Sigmoid colon (tissue), 7 donors: ENCODE measurements around the gene TMCC3. TPM values are rescaled to one million over a fixed set of nuclear protein-coding genes. Genes with fewer than 3 reads are reported as not detected.

ENCODE experiments used
- DNase-seq: peaks from one replicate; pipeline ENCODE4 v3.0.0-alpha.2; 2019
- H3K27ac ChIP-seq, 4 donors: fragments of 200-600 bp; sonication (generic); one replicate each; pipeline ENCODE4 v1.5.1; 2016 to 2019; ENCODE audit warnings: mild to moderate bottlenecking in 1 of 4
- H3K27me3 ChIP-seq, 3 donors: fragments of 200-600 bp; sonication (generic); one replicate each; pipeline ENCODE4 v1.5.1; 2019; ENCODE audit warnings: mild to moderate bottlenecking in 1 of 3
- H3K36me3 ChIP-seq, 4 donors: fragments of 200-600 bp; sonication (generic); one replicate each; pipeline ENCODE4 v1.5.1; 2016 to 2019
- H3K4me1 ChIP-seq, 4 donors: fragments of 200-600 bp; sonication (generic); one replicate each; pipeline ENCODE4 v1.5.1; 2017 to 2019
- H3K4me3 ChIP-seq, 4 donors: fragments of 200-600 bp; sonication (generic); one replicate each; pipeline ENCODE4 v1.5.1; 2017 to 2019; ENCODE audit warnings: mild to moderate bottlenecking in 2 of 4, moderate library complexity in 1 of 4
- H3K9me3 ChIP-seq, 4 donors: fragments of 200-600 bp in 3 of 4; sonication (generic) in 3 of 4; one replicate each; pipeline versions ENCODE4 v1.5.1 to v1.6.1; 2013 to 2019
- CTCF ChIP-seq, 4 experiments: fragments of 450-650 bp in 3 of 4; fragments of 200-600 bp in 1 of 4; IDR thresholded peaks; one replicate each; pipeline ENCODE4 v1.5.1; 2016 to 2019; ENCODE audit warnings: antibody characterized with exemption in 4 of 4, mild to moderate bottlenecking in 3 of 4, moderate library complexity in 2 of 4
- EP300 ChIP-seq, 4 donors: sonication (generic); formaldehyde crosslinking; IDR thresholded peaks; one replicate each; pipeline ENCODE4 v1.6.1; 2017; ENCODE audit warnings: antibody characterized with exemption in 4 of 4
- POLR2A ChIP-seq, 2 donors: fragments of 450-650 bp; IDR thresholded peaks; one replicate each; pipeline ENCODE4 v1.6.1; 2016; ENCODE audit warnings: antibody characterized with exemption in 2 of 2, mild to moderate bottlenecking in 2 of 2, moderate library complexity in 2 of 2
- POLR2AphosphoS5 ChIP-seq, 4 donors: sonication (generic); formaldehyde crosslinking; IDR thresholded peaks; one replicate each; pipeline ENCODE4 v1.6.1; 2017; ENCODE audit warnings: antibody characterized with exemption in 4 of 4
- WGBS, 2 donors: extraction: QIAGEN DNeasy Blood & Tissue Kit; methylation state at CpG; one replicate each; pipeline ENCODE4 v1.1.7; 2013; 5-methylcytosine and 5-hydroxymethylcytosine counted together
- intact Hi-C: fragments of 100-400 bp; cut with DNase I; formaldehyde crosslinking; loops from one replicate; pipeline ENCODE4 v1.15.1; 2023
- polyA plus RNA-seq, 3 donors: library from polyadenylated mRNA; stranded (reverse); fragments of 200-250 nt; gene quantifications; one replicate each; pipeline ENCODE4 v1.2.3, GENCODE V29; 2013
- total RNA-seq, 4 donors: library from RNA; depleted of rRNA; stranded (reverse); fragments of >200 nt; gene quantifications; one replicate each; pipeline ENCODE4 v1.1.0, GENCODE V29; 2016
- donor health status: healthy with polysubstance abuse.
- donor health status: Bipolar disorder and iron deficiency.
- donor health status: healthy.

The TMCC3 gene
- total and polyA plus RNA-seq, 7 donors, result 4.9 to 44.9 (median 8.3) TPM

DNA sequence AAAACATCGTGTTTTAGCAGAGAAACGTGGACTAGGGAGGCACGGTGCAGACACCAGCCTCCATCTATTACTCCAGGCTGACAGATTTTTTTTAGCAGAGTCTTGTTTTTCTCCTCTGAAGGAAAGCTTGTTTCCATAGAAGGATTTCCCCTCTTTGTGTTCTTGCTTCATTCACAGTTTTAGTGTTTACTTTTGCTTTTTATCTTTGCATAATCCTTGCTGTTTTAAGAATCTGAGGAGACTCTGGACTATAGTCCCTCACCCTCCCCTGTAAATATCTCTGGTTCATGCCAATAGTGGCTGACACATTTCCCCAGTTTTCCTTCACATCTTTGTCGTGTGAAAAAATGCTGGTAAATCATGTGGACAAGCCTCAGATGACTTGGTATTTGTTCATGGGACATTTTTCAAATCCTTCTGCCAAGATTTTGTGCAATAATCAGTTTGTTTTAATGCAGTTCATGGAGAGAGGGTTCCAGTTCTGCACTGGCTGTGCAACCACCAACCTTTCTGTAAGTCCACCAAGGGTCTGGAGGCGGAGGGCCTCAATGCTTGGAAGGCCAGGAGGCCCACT is 39.9 kb upstream of the TMCC3 start:
- no peaks in the 10 kb centered on the region for H3K36me3 ChIP-seq
- intact Hi-C loops, result no loop called here
- WGBS, 2 donors, result 47 to 55% methylated on average over 5 of the region's 5 CpGs
- no peaks in the 10 kb centered on the region for H3K27me3 ChIP-seq
- peak overlapping the region in 3 of 4 donors; percentile 8 to 20 (median 8) for H3K4me3 ChIP-seq
- H3K27ac ChIP-seq, result peak overlapping the region; percentile 5 to 61 (median 24)
- no peaks in the 10 kb centered on the region for H3K9me3 ChIP-seq
- TF ChIP-seq EP300 (IDR thresholded peaks at IDR 0.05) (no peak), POLR2A (IDR thresholded peaks at IDR 0.05) (no peak), POLR2AphosphoS5 (IDR thresholded peaks at IDR 0.05) (peak in 3 of 4 donors; percentile 10 to 32 (median 17))
- H3K4me1 ChIP-seq, result peaks cover 0 to 20% (median 13%) of the 10 kb centered on the region in 4 donors
- no peak for DNase-seq

- no peak for DNase-seq
- 79 to 87% methylated on average over 9 of the region's 9 CpGs for WGBS, 2 donors
- no peaks in the 10 kb centered on the region for H3K27me3 ChIP-seq
- H3K36me3 ChIP-seq, result no peaks in the 10 kb centered on the region
- peaks cover 0 to 20% (median 13%) of the 10 kb centered on the region in 4 donors for H3K4me1 ChIP-seq
- peak overlapping the region; percentile 5 to 61 (median 24) for H3K27ac ChIP-seq
- H3K4me3 ChIP-seq, result peak overlapping the region in 3 of 4 donors; percentile 8 to 20 (median 8)
- H3K9me3 ChIP-seq, result no peaks in the 10 kb centered on the region
- TF ChIP-seq CTCF (IDR thresholded peaks at IDR 0.05), result no peak
- no peak for TF ChIP-seq EP300 (IDR thresholded peaks at IDR 0.05)
- no peak for TF ChIP-seq POLR2A (IDR thresholded peaks at IDR 0.05)
- no peak for TF ChIP-seq POLR2AphosphoS5 (IDR thresholded peaks at IDR 0.05)
- intact Hi-C loops, result no loop called here
Measured at GRCh38 chr12:94689646-94690036, 39.3 kb upstream of the TMCC3 start.

GRCh38 chr12:94689002-94689645 is 38.8 kb upstream of the TMCC3 start:
- H3K4me1 ChIP-seq, result peaks cover 0 to 20% (median 13%) of the 10 kb centered on the region in 4 donors
- intact Hi-C loops, result no loop called here
- no peak for DNase-seq
- 69 to 78% methylated on average over 7 of the region's 7 CpGs for WGBS, 2 donors
- H3K4me3 ChIP-seq, result peak overlapping the region in 1 of 4 donors; percentile 8
- H3K27me3 ChIP-seq, result no peaks in the 10 kb centered on the region
- no peak for TF ChIP-seq EP300 (IDR thresholded peaks at IDR 0.05)
- TF ChIP-seq POLR2AphosphoS5 (IDR thresholded peaks at IDR 0.05), result no peak
- no peak for TF ChIP-seq POLR2A (IDR thresholded peaks at IDR 0.05)
- TF ChIP-seq CTCF (IDR thresholded peaks at IDR 0.05), result no peak
- H3K27ac ChIP-seq, result peak overlapping the region; percentile 5 to 61 (median 24)
- no peaks in the 10 kb centered on the region for H3K9me3 ChIP-seq
- H3K36me3 ChIP-seq, result no peaks in the 10 kb centered on the region

GRCh38 chr12:94687891-94688290 is 37.5 kb upstream of the TMCC3 start:
- Histone ChIP-seq H3K9me3 (no peaks in the 10 kb centered on the region), H3K4me3 (no peak overlapping the region), H3K36me3 (no peaks in the 10 kb centered on the region), H3K4me1 (peaks cover 0 to 25% (median 13%) of the 10 kb centered on the region in 4 donors), H3K27ac (peak overlapping the region in 1 of 4 donors; percentile 19), H3K27me3 (no peaks in the 10 kb centered on the region)
- WGBS, 2 donors, result 85 to 87% methylated on average over 6 of the region's 6 CpGs
- DNase-seq, result no peak
- intact Hi-C loops, result no loop called here
- TF ChIP-seq EP300 (IDR thresholded peaks at IDR 0.05) (no peak), CTCF (IDR thresholded peaks at IDR 0.05) (no peak), POLR2AphosphoS5 (IDR thresholded peaks at IDR 0.05) (no peak), POLR2A (IDR thresholded peaks at IDR 0.05) (no peak)

GRCh38 chr12:94686834-94687628 is 36.7 kb upstream of the TMCC3 start:
- Histone ChIP-seq H3K36me3 (no peaks in the 10 kb centered on the region), H3K9me3 (no peaks in the 10 kb centered on the region), H3K4me3 (no peak overlapping the region), H3K27me3 (no peaks in the 10 kb centered on the region), H3K27ac (peak overlapping the region in 1 of 4 donors; percentile 27), H3K4me1 (peaks cover 0 to 25% (median 13%) of the 10 kb centered on the region in 4 donors)
- TF ChIP-seq CTCF (IDR thresholded peaks at IDR 0.05), result no peak
- no peak for TF ChIP-seq EP300 (IDR thresholded peaks at IDR 0.05)
- TF ChIP-seq POLR2AphosphoS5 (IDR thresholded peaks at IDR 0.05), result no peak
- no peak for TF ChIP-seq POLR2A (IDR thresholded peaks at IDR 0.05)
- WGBS, 2 donors, result 73 to 80% methylated on average over 6 of the region's 6 CpGs
- intact Hi-C loops, result no loop called here
- no peak for DNase-seq
